SJSA1 (cell line): ENCODE data around the gene SYT8. TPM values are rescaled to one million over a fixed set of nuclear protein-coding genes. Genes with fewer than 3 reads are reported as not detected.

Experiments used
- DNase-seq, 2 experiments: peaks; one replicate each; pipeline ENCODE4 v3.0.0-alpha.2; 2015 to 2020; ENCODE audit warnings: low spot score in 2 of 2, low read depth in 1 of 2
- H3K27ac ChIP-seq: fragments of 250-450 bp; sonication (Bioruptor Pico); 2 replicates; pipeline ENCODE4 v1.5.1; 2020; ENCODE audit warnings: mild to moderate bottlenecking, moderate library complexity
- H3K27me3 ChIP-seq: fragments of 250-450 bp; sonication (Bioruptor Pico); replicated peaks from 2 replicates; pipeline ENCODE4 v1.5.1; 2020; ENCODE audit warnings: mild to moderate bottlenecking, moderate library complexity
- H3K36me3 ChIP-seq: fragments of 250-450 bp; sonication (Bioruptor Pico); 2 replicates; pipeline ENCODE4 v1.5.1; 2020; ENCODE audit warnings: mild to moderate bottlenecking
- H3K4me1 ChIP-seq: fragments of 250-450 bp; sonication (Bioruptor Pico); replicated peaks from 2 replicates; pipeline ENCODE4 v1.6.1; 2021; ENCODE audit warnings: mild to moderate bottlenecking
- H3K4me3 ChIP-seq: fragments of 250-450 bp; sonication (Bioruptor Pico); 2 replicates; pipeline ENCODE4 v1.5.1; 2020; ENCODE audit warnings: mild to moderate bottlenecking
- H3K9me3 ChIP-seq: fragments of 250-450 bp; sonication (Bioruptor Pico); replicated peaks from 2 replicates; pipeline ENCODE4 v1.5.1; 2020; ENCODE audit warnings: mild to moderate bottlenecking
- total RNA-seq: library from RNA; depleted of rRNA; stranded (reverse); fragments of >200 nt; shearing (Covaris generic); gene quantifications from 2 replicates; pipeline ENCODE4 v1.2.3, GENCODE V29; 2014

Gene SYT8
- total RNA-seq, 1 experiment from 2014 or later, result not detected

DNA sequence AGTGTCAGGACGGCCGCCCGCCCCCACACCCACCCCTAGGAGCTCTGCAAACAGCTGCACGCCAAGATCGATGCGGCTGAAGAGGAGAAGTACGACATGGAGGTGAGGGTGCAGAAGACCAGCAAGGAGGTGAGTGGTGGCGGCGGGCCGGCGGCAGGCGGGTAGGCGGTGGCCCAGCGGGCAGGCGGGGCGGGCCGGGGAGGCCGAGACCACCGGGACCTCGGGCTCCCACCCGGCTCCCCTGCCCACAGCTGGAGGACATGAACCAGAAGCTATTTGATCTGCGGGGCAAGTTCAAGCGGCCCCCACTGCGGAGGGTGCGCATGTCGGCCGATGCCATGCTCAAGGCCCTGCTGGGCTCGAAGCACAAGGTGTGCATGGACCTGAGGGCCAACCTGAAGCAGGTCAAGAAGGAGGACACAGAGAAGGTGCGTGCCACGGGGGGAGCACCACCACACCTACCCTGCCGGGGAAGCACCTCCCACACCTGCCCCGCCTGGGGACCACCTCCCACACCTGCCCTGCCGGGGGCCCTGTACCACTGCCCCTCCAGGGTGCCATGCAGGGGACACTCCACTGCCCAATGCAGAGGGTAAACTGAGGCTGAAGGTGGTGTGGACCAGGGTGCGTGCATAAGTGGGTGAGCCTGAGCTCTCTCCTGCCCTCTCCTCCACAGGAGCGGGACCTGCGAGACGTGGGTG is 6.1 kb downstream of the SYT8 start:
- no peak overlapping the region for H3K4me3 ChIP-seq
- no peak overlapping the region for H3K27ac ChIP-seq
- H3K9me3 ChIP-seq, result no peaks in the 10 kb centered on the region
- DNase-seq, result no peak
- peaks cover 10% of the 10 kb centered on the region; the same call in 1 of the 2 replicates for H3K4me1 ChIP-seq
- no peaks in the 10 kb centered on the region for H3K36me3 ChIP-seq
- peaks cover 3% of the 10 kb centered on the region; the same call in 1 of the 2 replicates for H3K27me3 ChIP-seq

DNA sequence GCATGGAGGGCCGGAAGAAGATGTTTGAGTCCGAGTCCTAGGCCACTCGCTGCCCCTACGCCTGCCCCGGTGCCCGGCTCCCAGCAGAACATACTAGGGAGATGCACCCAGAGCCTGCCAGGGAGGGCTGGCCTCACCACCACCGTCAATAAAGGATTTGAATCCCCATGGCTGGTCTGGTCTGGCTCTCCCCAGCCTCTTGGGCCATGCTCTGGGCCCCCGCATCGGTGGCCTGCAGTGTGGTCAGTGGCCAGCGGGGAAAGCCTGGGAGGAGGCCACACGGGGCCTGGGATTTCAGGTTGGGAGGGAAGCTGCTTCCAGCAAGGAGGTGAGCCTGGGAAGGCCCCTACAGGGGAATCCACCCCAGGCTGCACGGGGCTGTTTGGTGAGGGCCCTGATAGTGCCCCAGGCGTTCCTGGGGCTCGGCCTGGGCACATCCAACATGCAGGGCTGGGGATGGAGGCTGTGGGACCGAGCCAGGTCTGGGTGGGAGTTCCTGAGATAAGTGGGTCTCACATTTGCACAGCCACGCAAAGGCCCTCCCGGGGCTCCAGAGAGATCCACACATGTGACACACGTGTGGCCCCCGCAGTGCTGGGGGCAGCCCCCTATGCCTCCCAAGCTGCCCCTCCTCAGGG is 6.8 kb downstream of the SYT8 start:
- H3K4me1 ChIP-seq, result peaks cover 10% of the 10 kb centered on the region; the same call in 1 of the 2 replicates
- no peaks in the 10 kb centered on the region for H3K36me3 ChIP-seq
- no peak overlapping the region for H3K4me3 ChIP-seq
- no peaks in the 10 kb centered on the region for H3K9me3 ChIP-seq
- H3K27me3 ChIP-seq, result peaks cover 3% of the 10 kb centered on the region; the same call in 1 of the 2 replicates
- no peak overlapping the region for H3K27ac ChIP-seq
- DNase-seq, result no peak

DNA sequence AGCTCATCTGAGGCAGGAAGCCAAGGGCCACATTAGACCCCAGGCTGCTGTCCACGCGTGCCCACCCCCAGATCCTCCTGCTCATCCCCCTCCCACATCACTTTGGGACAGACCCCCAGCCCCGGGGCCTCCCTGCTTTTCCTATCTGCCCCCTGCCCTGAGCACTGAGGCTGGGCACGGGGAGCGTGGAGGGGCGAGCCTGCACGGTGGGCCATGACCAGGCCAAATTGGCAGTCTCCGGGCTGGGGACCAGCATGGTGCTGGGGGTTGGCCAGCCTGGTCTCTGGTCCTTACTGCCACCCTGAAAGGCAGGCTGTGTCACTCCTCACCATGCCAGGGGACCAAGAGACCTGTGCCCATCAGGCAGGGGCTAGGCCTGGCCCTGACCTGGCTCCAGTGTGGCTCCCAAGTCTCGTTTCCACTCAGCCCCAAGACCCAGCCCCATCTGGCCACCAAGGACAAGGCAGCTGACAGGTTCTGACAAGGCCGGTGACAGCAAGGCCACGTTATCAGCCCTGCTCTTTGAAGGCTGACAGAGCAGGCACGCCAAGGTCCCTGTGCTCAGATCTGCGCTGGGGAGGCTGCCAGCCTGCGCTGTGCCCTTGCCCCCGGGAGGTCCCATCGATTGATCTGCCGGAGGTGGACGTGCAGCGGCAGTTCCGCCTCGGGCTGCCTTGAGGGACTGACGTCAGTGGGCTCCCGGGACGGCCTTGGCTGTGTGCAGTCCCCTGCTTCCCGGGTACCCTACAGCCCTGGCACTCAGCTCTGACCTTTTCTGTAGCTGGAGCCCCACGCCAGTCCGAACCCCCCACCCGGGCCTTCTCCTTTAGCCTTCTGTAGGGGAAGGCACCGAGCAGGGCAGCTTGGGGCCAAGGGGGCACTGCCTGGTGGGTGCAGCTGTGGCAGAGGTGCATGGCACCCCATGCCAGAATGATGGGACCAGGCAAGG is 7.6 kb downstream of the SYT8 start:
- DNase-seq, result no peak
- peaks cover 3% of the 10 kb centered on the region; the same call in 1 of the 2 replicates for H3K27me3 ChIP-seq
- no peak overlapping the region for H3K27ac ChIP-seq
- peaks cover 10% of the 10 kb centered on the region; the same call in 1 of the 2 replicates for H3K4me1 ChIP-seq
- no peak overlapping the region for H3K4me3 ChIP-seq
- no peaks in the 10 kb centered on the region for H3K9me3 ChIP-seq
- H3K36me3 ChIP-seq, result no peaks in the 10 kb centered on the region

DNA sequence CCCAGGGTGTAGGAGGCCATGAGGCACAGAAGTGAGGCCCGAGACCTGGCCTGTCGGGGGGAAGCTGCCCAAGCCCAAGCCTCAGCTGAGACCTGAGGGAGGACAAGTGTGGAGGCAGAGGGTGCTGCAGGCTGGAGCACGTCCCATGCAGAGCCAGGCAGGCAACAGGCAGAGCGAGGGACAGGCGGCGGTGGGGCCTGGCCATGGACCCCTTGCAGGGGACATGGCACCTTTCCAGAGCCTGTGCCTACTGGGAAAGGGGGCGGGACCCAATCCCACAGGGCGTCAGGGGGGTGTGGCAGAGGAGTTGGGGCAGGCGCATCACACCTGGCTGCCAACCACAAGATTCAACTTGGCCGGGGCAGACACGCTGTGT is 8.3 kb downstream of the SYT8 start:
- no peaks in the 10 kb centered on the region for H3K9me3 ChIP-seq
- 0 out of 2 replicates have a peak, but pooled peaks cover 7% of the 10 kb centered on the region for H3K4me1 ChIP-seq
- no peak for DNase-seq
- no peak overlapping the region for H3K27ac ChIP-seq
- peaks cover 3% of the 10 kb centered on the region; the same call in 1 of the 2 replicates for H3K27me3 ChIP-seq
- H3K36me3 ChIP-seq, result no peaks in the 10 kb centered on the region
- H3K4me3 ChIP-seq, result no peak overlapping the region

DNA sequence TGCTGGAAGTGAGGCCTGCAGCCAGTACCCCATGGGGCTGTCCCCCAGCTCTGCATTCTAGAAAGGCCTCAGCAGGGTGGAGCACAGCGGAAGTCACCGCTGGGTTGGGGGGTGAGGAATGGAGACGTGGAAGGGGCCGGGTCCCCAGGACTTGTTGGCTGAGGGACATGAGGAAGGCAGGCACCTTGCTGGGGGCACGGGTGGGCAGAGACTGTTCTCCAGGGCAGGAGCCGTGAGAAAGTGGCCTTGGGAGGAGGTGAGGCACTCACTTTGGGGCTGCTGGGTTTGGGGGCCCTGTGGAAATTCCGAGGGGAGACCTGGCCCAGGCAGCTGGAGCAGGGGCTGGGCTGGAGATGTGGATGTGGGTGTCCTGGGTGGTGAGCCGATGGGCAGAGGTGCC is 9.0 kb downstream of the SYT8 start:
- Histone ChIP-seq H3K9me3 (no peaks in the 10 kb centered on the region), H3K27me3 (peaks cover 3% of the 10 kb centered on the region; the same call in 1 of the 2 replicates), H3K4me3 (no peak overlapping the region), H3K4me1 (0 out of 2 replicates have a peak, but pooled peaks cover 7% of the 10 kb centered on the region), H3K36me3 (no peaks in the 10 kb centered on the region), H3K27ac (no peak overlapping the region)
- DNase-seq, result no peak

DNA sequence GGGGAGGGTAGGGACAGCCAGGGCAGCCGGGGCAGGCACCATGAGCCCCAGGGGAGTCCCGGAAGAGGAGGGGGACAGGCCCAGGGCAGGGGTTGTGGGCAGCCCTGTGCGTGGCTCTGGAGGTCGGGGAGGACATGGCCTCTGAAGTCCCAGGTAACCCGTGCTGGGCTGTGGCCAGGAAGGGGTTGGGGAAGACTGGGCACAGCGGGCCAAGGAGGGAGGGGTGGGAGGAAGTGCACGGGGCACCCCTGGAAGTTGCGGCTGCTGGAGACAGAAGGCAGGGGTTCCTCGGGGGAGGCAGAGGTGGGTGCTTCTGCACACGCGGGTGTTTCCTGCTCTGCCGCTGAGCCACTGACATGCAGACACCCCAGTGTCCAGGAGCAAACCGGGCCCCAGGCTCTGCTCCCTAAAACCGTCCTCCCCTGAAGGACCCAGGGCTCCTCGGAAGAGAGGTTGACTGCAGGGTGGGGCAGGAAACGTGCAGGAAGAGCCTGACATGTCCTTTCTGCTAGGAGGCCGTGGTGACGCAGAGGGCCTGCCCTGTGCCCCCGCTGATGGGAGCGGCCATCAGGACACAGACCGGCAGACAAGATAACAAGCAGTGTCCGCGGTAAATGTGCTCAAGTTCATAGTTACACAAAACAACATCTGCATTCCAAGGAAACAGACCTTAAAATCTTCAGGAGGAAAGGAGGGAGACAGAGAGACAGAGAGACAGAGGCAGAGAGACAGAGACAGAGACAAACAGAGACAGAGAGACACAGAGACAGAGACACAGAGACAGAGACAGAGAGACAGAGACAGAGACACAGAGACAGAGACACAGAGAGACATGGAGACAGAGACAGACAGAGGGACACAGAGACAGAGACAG is 9.7 kb downstream of the SYT8 start:
- Histone ChIP-seq H3K4me1 (0 out of 2 replicates have a peak, but pooled peaks cover 7% of the 10 kb centered on the region), H3K27me3 (peaks cover 3% of the 10 kb centered on the region; the same call in 1 of the 2 replicates), H3K9me3 (no peaks in the 10 kb centered on the region), H3K4me3 (no peak overlapping the region), H3K36me3 (no peaks in the 10 kb centered on the region), H3K27ac (no peak overlapping the region)
- no peak for DNase-seq

DNA sequence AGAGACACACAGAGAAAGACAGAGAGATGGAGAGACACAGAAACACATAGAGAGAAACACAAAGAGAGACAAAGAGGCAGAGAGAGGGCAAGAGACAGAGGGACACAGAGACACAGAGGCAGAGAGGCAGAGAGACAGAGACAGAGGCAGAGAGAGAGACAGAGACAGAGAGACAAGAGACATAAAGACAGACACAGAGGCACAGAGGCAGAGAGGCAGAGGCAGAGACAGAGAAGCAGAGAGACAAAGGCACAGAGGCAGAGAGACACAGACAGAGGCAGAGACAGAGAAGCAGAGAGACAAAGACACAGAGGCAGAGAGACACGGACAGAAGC is 10.3 kb downstream of the SYT8 start:
- Histone ChIP-seq H3K27ac (no peak overlapping the region), H3K9me3 (no peaks in the 10 kb centered on the region), H3K36me3 (no peaks in the 10 kb centered on the region), H3K27me3 (peaks cover 3% of the 10 kb centered on the region; the same call in 1 of the 2 replicates), H3K4me3 (no peak overlapping the region), H3K4me1 (0 out of 2 replicates have a peak, but pooled peaks cover 7% of the 10 kb centered on the region)
- DNase-seq, result no peak

DNA sequence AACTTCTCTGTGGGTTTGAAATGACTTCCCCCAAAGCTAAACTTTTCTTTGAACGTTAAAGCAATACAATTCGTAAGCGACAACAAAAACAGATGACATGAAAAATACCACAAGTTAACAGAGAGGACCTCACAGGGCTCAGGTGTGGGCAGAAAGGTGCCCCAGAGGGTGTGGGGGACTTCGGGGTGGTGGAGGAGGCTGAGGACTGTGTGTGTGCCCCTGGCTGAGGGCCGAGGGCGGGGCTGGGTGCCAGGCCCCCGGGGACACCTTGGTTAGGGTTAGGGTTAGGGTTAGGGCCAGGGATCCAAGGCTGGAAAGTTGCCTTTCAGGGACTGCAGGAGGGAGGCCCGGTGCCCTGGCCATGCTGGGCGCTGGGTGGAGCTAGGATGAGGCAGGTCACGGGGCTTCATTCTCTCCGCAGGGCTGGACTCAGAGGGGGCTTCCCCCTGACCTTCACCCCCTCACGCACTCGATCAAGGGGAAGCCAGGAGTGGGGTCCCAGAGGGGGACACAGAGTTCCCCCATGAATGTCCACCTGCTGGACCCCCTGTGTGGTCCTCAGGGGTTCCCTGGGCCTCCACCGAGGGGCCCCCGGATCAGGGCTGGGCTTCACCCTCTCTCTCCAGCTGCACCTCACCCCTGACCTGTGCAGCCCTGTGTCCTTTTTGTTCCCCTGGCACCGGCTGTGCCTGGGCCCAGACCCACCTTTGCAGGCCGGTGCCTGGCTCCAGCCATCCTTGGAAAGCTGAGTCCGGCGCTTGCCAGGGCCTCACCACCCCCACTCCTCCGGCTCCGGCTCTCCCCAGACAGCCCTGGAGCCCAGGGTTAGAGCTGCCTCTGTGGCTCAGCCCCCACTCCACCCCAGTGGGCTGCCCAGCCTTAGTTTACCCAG is 11.0 kb downstream of the SYT8 start:
- Histone ChIP-seq H3K27ac (no peak overlapping the region), H3K4me1 (0 out of 2 replicates have a peak, but pooled peaks cover 7% of the 10 kb centered on the region), H3K27me3 (peaks cover 3% of the 10 kb centered on the region; the same call in 1 of the 2 replicates), H3K4me3 (no peak overlapping the region), H3K9me3 (no peaks in the 10 kb centered on the region), H3K36me3 (no peaks in the 10 kb centered on the region)
- DNase-seq, result no peak

DNA sequence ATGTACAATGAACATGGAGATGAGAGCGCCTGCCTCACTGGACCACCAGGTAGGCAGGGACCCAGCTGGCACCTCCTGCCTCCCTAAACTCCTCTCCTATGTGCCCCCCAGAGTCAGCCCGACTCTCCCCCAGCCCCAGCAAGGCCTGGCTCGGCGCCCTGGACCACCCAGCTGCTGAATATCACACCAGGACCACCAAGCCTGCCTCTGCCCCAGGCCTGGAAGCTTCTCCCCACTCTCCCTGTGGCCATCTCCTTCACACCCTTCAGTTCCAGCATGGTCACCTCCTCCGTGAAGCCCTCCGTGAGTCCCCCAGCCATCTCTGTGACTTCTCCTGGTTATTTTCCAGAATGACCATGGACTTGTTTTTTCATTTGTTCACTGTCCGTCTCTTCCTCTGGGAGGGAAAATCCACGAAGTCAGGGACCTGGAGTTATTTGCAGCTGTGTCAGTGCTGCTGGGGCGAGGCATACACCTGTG is 11.7 kb downstream of the SYT8 start:
- Histone ChIP-seq H3K9me3 (no peaks in the 10 kb centered on the region), H3K27ac (no peak overlapping the region), H3K27me3 (peaks cover 3% of the 10 kb centered on the region; the same call in 1 of the 2 replicates), H3K36me3 (no peaks in the 10 kb centered on the region), H3K4me3 (no peak overlapping the region), H3K4me1 (0 out of 2 replicates have a peak, but pooled peaks cover 7% of the 10 kb centered on the region)
- DNase-seq, result no peak

DNA sequence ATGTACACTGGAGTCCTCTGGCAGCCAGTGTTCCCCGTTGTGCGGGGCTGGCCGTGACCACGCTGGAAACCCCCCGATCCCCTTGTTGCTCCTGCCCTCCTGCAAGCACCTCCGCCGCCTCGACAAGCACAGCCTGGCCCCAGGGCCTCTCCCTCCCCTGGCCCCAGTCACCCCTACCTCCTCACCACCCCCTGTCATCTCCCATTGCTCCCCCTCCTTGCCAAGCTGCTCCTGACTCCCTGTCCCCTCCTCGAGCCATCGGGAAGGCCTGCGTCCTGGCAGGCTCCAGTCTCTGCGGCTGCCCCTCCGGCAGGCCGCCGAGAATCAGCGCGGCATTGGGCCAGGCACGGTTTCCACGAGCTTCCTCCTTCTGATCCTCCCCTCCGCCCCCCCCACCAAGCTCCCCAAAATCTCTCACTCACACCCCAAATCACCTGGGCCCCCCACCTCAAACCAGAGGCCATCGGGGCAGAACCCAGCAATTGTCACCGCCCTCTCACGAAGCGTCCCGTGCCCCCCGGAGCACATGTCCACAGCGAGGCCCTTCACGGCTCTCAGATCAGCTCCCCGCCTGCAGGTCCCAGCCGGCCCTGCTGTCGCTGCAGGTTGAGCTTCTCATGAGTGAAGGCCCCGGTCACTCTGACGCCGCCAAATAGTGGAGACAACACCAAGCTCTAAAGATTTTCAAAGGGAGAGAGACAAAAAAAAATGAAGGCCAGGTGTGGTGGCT is 12.4 kb downstream of the SYT8 start:
- no peak for DNase-seq
- Histone ChIP-seq H3K27me3 (peaks cover 3% of the 10 kb centered on the region; the same call in 1 of the 2 replicates), H3K27ac (no peak overlapping the region), H3K9me3 (no peaks in the 10 kb centered on the region), H3K36me3 (no peaks in the 10 kb centered on the region), H3K4me3 (no peak overlapping the region), H3K4me1 (0 out of 2 replicates have a peak, but pooled peaks cover 7% of the 10 kb centered on the region)

DNA sequence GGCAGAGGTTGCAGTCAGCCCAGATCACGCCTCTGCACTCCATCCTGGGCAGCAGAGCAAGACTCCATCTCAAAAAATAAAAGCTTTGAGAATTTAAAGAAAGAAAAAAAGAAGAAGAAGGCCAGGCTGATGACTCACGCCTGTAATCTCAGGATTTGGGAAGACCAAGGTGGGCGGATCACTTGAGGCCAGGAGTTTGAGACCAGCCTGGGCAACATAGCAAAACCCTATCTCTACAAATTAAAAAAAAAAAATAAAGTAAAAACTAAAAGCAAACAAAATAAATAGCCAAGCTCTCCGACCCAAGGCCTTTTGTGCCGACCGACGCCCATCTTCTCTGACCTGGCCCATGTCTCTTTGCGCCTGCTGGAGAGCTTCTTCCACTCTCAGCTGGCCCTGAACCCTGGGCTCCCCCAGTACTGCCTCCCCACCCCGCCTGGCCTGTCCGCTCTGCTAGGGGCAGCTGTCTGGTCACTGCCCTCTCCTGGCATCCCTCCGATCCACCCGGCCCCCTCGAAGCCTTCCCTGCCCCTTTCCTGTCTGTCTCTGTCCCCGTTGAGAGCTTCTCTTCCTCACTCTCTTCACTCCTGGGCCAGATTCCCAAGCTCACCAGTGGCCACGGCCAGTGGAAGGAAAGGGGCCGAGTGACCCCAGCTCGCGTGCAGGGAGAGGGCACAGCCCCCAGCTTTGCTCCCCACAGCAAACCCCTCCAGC is 13.3 kb downstream of the SYT8 start:
- Histone ChIP-seq H3K9me3 (no peaks in the 10 kb centered on the region), H3K27me3 (peaks cover 3% of the 10 kb centered on the region; the same call in 1 of the 2 replicates)

More for the DNA sequence above, 13.3 kb downstream of the SYT8 start:
- no peak overlapping the region for H3K27ac ChIP-seq
- H3K4me1 ChIP-seq, result 0 out of 2 replicates have a peak, but pooled peaks cover 7% of the 10 kb centered on the region
- no peak overlapping the region for H3K4me3 ChIP-seq
- DNase-seq, result no peak
- no peaks in the 10 kb centered on the region for H3K36me3 ChIP-seq
